Superior temporal gyrus (tissue), 1 donor: ENCODE results near the gene MUTYH.
"Not testable (repeated sequence)": the region's sequence is repeated elsewhere in the genome, so short reads cannot be mapped to it uniquely, and the experiment has no call there.

Experiments
- DNase-seq: peaks from one replicate; pipeline ENCODE4 v3.0.0-alpha.2; 2016; ENCODE audit errors: extremely low spot score

The MUTYH gene

GRCh38 chr1:45321444-45321843 lies 18.8 kb downstream of the MUTYH start:
- no peak for DNase-seq

DNA sequence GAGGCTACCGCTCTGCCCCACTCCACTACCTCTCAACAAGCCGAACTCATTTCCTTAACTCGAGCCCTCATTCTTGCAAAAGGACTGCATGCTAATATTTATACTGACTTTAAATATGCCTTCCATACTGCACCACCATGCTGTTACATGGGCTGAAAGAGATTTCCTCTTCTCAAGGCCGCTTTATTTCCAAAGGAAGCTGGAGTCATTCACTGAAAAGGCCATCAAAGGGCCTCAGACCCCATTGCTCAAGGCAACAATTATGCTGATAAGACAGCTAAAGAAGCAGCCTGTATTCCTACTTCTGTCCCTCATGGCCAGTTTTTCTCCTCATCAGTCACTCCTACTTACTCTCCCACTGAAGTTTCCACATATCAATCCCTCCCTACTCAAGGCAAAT lies 20.5 kb downstream of the MUTYH start:
- no peak for DNase-seq

GRCh38 chr1:45317166-45317565 lies 23.1 kb downstream of the MUTYH start:
- DNase-seq = no peak

- DNase-seq = no peak
Measured at GRCh38 chr1:45314266-45314665, 26.0 kb downstream of the MUTYH start.

- DNase-seq = no peak
Measured at GRCh38 chr1:45306905-45307304, 33.3 kb downstream of the MUTYH start.

DNA sequence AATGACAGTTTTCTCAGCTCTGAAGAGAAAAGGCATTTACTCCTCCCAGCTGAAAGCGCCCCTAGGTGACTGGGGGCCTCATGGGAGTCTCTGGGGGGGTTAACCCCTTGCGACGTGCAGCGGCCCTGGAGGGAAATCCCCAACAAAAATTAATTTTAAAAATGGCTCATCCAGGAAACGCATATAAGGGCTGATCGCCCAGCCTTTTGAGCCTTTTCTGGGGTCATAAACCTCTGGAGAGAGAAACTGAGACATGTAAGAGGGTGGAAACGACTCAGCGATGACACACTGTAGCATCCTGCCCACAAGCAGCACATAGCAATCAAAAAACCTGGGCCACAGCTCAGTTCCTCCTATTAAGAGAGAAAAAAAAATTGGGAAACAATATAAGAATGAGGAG lies 33.9 kb downstream of the MUTYH start:
- DNase-seq = no peak

GRCh38 chr1:45305231-45305630 lies 35.0 kb downstream of the MUTYH start:
- DNase-seq = no peak

DNA sequence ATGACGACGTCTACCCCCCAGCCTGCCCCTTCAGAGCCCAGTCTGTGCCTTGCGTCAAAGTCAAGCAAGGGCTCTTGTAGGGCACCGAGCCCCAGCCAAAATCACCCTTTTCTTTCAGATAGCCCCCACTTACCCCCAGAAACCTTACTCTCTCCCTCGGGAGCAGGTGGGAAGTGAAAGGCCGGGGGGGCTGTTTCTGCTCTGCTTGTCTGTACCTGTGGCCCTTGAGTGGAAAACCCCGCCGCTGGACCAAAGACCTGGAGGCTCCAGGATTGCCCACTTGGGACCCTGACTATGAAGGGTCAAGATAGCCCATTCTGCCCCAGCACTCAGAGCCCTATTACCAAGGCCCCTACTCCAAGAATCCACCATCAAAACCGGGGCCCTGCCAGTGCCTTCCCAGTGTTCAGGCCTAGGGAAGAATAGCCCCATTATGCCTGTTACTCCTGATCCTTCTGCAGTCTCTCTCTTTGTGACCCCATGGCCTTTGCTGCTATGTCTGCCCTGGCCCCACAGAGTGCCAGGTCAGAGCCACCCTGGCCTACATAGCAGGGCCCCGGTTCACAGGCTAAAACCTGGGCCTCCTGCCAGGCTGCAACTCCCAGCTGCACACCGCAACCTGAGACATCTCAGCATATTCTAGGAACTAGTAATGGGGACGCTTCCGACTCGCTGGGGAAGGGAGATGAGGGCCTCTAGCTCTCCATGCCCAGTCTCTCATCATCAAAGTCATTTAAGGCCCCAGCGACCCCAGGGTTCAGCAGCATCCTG lies 35.7 kb downstream of the MUTYH start:
- DNase-seq = no peak

DNA sequence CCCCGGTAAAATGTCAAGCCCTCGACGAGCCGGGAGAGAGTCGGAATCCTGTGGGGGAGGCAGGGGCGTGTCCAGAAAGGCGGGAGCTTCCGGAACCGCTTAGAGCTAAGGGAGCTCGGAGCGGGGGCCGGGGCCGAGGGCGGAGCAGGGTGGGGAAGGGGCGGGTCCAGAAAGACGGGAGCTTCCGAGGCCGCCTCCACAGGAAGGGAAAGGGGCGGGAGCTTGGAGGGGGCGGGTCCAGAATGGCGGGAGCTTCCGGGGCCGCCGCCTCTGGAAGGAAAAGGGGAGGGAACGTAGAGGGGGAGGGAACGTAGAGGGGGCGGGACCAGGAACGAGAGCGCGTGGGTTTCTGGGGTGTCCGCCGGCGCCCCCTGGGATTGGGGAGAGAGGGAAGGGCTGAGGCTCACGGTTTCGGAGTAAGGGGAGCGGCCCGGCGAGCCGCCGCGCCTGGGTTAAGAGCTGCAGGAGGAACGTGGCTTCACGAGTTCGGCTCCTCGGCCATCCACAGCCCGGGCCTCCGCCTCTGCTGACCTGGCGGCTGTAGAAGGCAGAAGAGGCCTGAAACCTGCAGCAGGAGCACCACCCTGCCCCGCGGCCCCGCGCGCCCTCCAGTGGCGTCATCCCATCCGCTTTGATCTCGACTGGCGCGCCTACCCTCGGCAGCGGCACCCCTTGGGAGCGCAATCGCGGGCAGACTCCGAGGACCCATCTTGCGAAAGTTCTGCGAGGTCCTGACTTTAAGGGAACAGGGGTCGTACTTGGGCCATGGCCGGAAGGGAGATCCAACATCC lies 36.5 kb downstream of the MUTYH start:
- peak; percentile 94 for DNase-seq

- DNase-seq = no peak
Measured at GRCh38 chr1:45302505-45303150, 37.6 kb downstream of the MUTYH start.

- no peak for DNase-seq
Measured at GRCh38 chr1:45300669-45300997, 39.6 kb downstream of the MUTYH start.

- peak; percentile 86 for DNase-seq
Measured at GRCh38 chr1:45299981-45300668, 40.1 kb downstream of the MUTYH start.

DNA sequence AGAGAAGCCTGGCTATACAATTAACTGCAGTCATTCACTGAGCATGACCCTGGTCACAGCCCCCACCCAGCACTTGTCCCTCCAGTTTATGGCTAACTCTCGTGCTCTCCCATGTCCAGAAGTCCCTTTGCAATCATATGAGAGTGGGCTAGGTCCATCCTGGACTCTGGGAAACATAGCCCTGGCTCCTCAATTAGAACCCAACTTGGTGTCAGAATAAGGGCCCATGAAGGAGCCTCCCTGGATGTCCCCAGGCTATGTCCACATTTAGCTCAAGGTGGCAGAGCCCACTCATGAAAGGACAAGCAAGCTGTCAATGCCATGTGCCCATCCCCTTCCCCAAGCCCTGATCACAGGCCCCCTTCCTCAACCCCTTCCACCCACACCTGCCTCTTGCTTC lies 40.9 kb downstream of the MUTYH start:
- no peak for DNase-seq

DNA sequence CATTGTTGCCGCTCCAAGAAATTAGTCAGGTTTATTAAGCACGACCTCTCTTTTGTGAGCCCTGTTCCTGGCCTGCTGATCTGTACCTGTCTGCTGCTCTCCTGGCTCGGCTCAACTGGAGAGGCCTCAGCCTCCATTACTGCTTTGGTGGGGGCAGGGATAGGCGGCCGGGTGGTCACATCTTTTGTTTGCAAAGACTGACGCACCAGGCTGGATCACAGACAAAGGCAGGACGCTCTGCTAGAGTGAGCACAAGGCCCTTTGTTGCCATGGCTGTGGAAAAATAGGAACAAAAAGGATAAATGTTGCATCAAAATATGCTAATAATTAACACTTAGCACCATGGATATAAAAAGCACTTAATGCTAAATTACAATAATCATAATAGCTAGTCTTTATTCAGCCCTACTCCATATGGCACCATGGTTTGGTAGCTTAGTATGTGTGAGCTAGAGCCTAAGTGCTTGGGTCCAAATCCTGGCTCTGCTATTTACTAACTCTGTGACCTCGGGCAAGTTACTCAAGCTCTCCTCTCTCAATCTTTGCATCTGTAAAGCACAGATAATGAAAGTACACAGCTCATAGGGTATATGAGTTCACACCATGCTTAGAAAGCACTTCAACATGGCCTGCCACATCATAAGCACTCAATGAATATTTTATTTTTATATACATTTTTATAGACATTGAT lies 42.4 kb downstream of the MUTYH start:
- DNase-seq = peak; percentile 28

DNA sequence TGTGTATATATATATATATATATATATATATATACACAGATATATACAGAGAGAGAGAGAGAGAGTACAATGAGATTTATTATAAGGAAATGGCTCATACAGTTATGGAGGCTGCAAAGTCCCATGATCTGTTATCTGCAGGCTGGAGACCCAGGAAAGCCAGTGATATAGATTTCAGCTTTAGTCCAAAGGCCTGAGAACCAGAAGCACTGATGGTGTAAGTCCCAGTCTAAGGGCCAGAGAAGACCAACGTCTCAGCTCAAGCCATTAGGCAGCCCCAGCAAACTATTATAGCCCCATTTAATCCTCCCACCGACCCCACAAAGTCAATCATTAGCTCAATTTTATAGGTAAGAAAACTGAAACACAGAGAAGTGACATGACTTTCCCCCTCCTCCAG lies 48.5 kb downstream of the MUTYH start:
- DNase-seq = no peak

- not testable (repeated sequence) for DNase-seq
Measured at GRCh38 chr1:45291002-45291401, 49.2 kb downstream of the MUTYH start.

DNA sequence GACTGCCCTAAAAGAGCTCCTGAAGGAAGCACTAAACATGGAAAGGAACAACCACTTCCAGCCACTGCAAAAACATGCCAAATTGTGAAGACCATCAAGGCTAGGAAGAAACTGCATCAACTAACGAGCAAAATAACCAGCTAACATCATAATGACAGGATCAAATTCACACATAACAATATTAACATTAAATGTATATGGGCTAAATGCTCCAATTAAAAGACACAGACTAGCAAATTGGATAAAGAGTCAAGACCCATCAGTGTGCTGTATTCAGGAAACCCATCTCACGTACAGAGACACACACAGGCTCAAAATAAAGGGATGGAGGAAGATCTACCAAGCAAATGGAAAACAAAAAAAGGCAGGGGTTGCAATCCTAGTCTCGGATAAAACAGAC lies 53.7 kb downstream of the MUTYH start:
- DNase-seq = not testable (repeated sequence)

- DNase-seq = not testable (repeated sequence)
Measured at GRCh38 chr1:45284858-45285257, 55.4 kb downstream of the MUTYH start.

GRCh38 chr1:45282351-45282750 lies 57.9 kb downstream of the MUTYH start:
- DNase-seq = no peak
